Rectal smooth muscle tissue (tissue), 1 donor: ENCODE results near the gene MARVELD1.

ENCODE experiments used
- H3K27ac ChIP-seq: one replicate; pipeline ENCODE4 v1.7.0; 2013; ENCODE audit warnings: low read depth, low read length, inconsistent platforms
- H3K27me3 ChIP-seq: one replicate; pipeline ENCODE4 v1.7.0; 2013; ENCODE audit warnings: low read length; ENCODE audit not compliant: control insufficient read depth, insufficient read depth
- H3K36me3 ChIP-seq: one replicate; pipeline ENCODE4 v1.7.0; 2013; ENCODE audit warnings: low read length; ENCODE audit not compliant: control insufficient read depth, insufficient read depth
- H3K4me1 ChIP-seq: one replicate; pipeline ENCODE4 v1.7.0; 2013; ENCODE audit warnings: low read length; ENCODE audit not compliant: control insufficient read depth, insufficient read depth
- H3K4me3 ChIP-seq: one replicate; pipeline ENCODE4 v1.7.0; 2013; ENCODE audit warnings: low read length
- H3K9ac ChIP-seq: one replicate; pipeline ENCODE4 v1.7.0; 2013; ENCODE audit warnings: low read length

MARVELD1 gene

GRCh38 chr10:97734021-97734420 lies 20.5 kb downstream of the MARVELD1 start:
- H3K4me1 ChIP-seq: peaks cover 13% of the 10 kb centered on the region
- no peak overlapping the region for H3K9ac ChIP-seq
- H3K36me3 ChIP-seq: peaks cover 4% of the 10 kb centered on the region
- H3K27ac ChIP-seq: no peak overlapping the region
- H3K4me3 ChIP-seq: no peak overlapping the region
- no peaks in the 10 kb centered on the region for H3K27me3 ChIP-seq

- Histone ChIP-seq H3K27ac (peak overlapping the region; percentile 39), H3K27me3 (no peaks in the 10 kb centered on the region), H3K9ac (peak overlapping the region; percentile 22), H3K36me3 (peaks cover 10% of the 10 kb centered on the region), H3K4me1 (peaks cover 13% of the 10 kb centered on the region), H3K4me3 (peak overlapping the region; percentile 96)
These were observed 22.9 kb downstream of the MARVELD1 start for GRCh38 chr10:97736403-97736901.

- H3K27ac ChIP-seq: peak within 1 kb of the TSS; percentile 89
- H3K9ac ChIP-seq: peak within 1 kb of the TSS; percentile 84
- H3K4me1 ChIP-seq: peaks cover 13% of the 10 kb centered on the region
- peaks cover 10% of the 10 kb centered on the region for H3K36me3 ChIP-seq
- peak within 1 kb of the TSS; percentile 96 for H3K4me3 ChIP-seq
- no peaks in the 10 kb centered on the region for H3K27me3 ChIP-seq
These were observed 23.6 kb downstream of the MARVELD1 start, which contains the start of gene ZFYVE27 for GRCh38 chr10:97736902-97737769. ZFYVE27 (plus strand) TSS chr10:97737128; CDS start chr10:97738478, 1,350 bp downstream.

GRCh38 chr10:97737770-97738265 lies 24.3 kb downstream of the MARVELD1 start:
- peak overlapping the region; percentile 96 for H3K4me3 ChIP-seq
- H3K27me3 ChIP-seq: no peaks in the 10 kb centered on the region
- peak overlapping the region; percentile 84 for H3K9ac ChIP-seq
- H3K36me3 ChIP-seq: peaks cover 10% of the 10 kb centered on the region
- no peak overlapping the region for H3K27ac ChIP-seq
- H3K4me1 ChIP-seq: peaks cover 13% of the 10 kb centered on the region

- peaks cover 13% of the 10 kb centered on the region for H3K4me1 ChIP-seq
- H3K27me3 ChIP-seq: no peaks in the 10 kb centered on the region
- no peak overlapping the region for H3K27ac ChIP-seq
- peaks cover 16% of the 10 kb centered on the region for H3K36me3 ChIP-seq
- no peak overlapping the region for H3K9ac ChIP-seq
- no peak overlapping the region for H3K4me3 ChIP-seq
These were observed 25.1 kb downstream of the MARVELD1 start for GRCh38 chr10:97738616-97739015.

GRCh38 chr10:97740613-97741012 lies 27.1 kb downstream of the MARVELD1 start:
- Histone ChIP-seq H3K9ac (no peak overlapping the region), H3K27ac (no peak overlapping the region), H3K36me3 (peaks cover 30% of the 10 kb centered on the region), H3K4me1 (peaks cover 13% of the 10 kb centered on the region), H3K4me3 (no peak overlapping the region), H3K27me3 (no peaks in the 10 kb centered on the region)

- Histone ChIP-seq H3K27me3 (no peaks in the 10 kb centered on the region), H3K4me3 (no peak overlapping the region), H3K27ac (no peak overlapping the region), H3K9ac (no peak overlapping the region), H3K4me1 (peaks cover 3% of the 10 kb centered on the region), H3K36me3 (peaks cover 37% of the 10 kb centered on the region)
These were observed 29.8 kb downstream of the MARVELD1 start for GRCh38 chr10:97743169-97743943.

- H3K36me3 ChIP-seq: peaks cover 38% of the 10 kb centered on the region
These were observed 31.0 kb downstream of the MARVELD1 start for GRCh38 chr10:97744405-97745035.

GRCh38 chr10:97747573-97747972 lies 34.0 kb downstream of the MARVELD1 start:
- Histone ChIP-seq H3K36me3 (peaks cover 56% of the 10 kb centered on the region), H3K4me3 (no peak overlapping the region), H3K27ac (no peak overlapping the region), H3K9ac (no peak overlapping the region), H3K4me1 (no peaks in the 10 kb centered on the region), H3K27me3 (no peaks in the 10 kb centered on the region)

More at GRCh38 chr10:97744405-97745035, 31.0 kb downstream of the MARVELD1 start:
- Histone ChIP-seq H3K4me3 (no peak overlapping the region), H3K4me1 (no peaks in the 10 kb centered on the region), H3K27me3 (no peaks in the 10 kb centered on the region), H3K9ac (no peak overlapping the region), H3K27ac (no peak overlapping the region)

- H3K36me3 ChIP-seq: peaks cover 58% of the 10 kb centered on the region
These were observed 34.6 kb downstream of the MARVELD1 start for GRCh38 chr10:97748116-97748515.

GRCh38 chr10:97752956-97753355 lies 39.4 kb downstream of the MARVELD1 start:
- H3K4me1 ChIP-seq: no peaks in the 10 kb centered on the region
- no peaks in the 10 kb centered on the region for H3K27me3 ChIP-seq
- H3K36me3 ChIP-seq: peaks cover 66% of the 10 kb centered on the region
- no peak overlapping the region for H3K9ac ChIP-seq
- no peak overlapping the region for H3K4me3 ChIP-seq
- no peak overlapping the region for H3K27ac ChIP-seq

More at GRCh38 chr10:97748116-97748515, 34.6 kb downstream of the MARVELD1 start:
- no peak overlapping the region for H3K4me3 ChIP-seq
- no peak overlapping the region for H3K9ac ChIP-seq
- no peak overlapping the region for H3K27ac ChIP-seq
- H3K4me1 ChIP-seq: no peaks in the 10 kb centered on the region
- H3K27me3 ChIP-seq: no peaks in the 10 kb centered on the region

- Histone ChIP-seq H3K9ac (no peak overlapping the region), H3K4me3 (no peak overlapping the region), H3K4me1 (no peaks in the 10 kb centered on the region), H3K27ac (no peak overlapping the region), H3K27me3 (no peaks in the 10 kb centered on the region), H3K36me3 (peaks cover 58% of the 10 kb centered on the region)
These were observed 41.2 kb downstream of the MARVELD1 start for GRCh38 chr10:97754726-97755125.
